Limb (tissue), 2 donors: Measurements from ENCODE around the gene SERPINB13.
"Not testable (repeated sequence)": the region's sequence is repeated elsewhere in the genome, so short reads cannot be mapped to it uniquely, and the experiment has no call there.

Source experiments
- DNase-seq, 2 donors: peaks; one replicate each; pipeline ENCODE4 v3.0.0-alpha.2; 2016; ENCODE audit errors: extremely low spot score in 2 of 2

The SERPINB13 gene

GRCh38 chr18:63644694-63645093, 57.6 kb downstream of the SERPINB13 start:
- not testable (repeated sequence) for DNase-seq

- peak in 1 of 2 donors; percentile 1 for DNase-seq
Observed at GRCh38 chr18:63646936-63647335, 59.8 kb downstream of the SERPINB13 start.

- DNase-seq, result no peak
Observed at GRCh38 chr18:63648241-63648640, 61.1 kb downstream of the SERPINB13 start.
